Germinal center (tissue), 1 donor: ENCODE data around the gene SET.

Experiments used
- DNase-seq: peaks from one replicate; pipeline ENCODE4 v3.0.0; 2012; ENCODE audit warnings: mixed read lengths, low spot score

SET gene

DNA sequence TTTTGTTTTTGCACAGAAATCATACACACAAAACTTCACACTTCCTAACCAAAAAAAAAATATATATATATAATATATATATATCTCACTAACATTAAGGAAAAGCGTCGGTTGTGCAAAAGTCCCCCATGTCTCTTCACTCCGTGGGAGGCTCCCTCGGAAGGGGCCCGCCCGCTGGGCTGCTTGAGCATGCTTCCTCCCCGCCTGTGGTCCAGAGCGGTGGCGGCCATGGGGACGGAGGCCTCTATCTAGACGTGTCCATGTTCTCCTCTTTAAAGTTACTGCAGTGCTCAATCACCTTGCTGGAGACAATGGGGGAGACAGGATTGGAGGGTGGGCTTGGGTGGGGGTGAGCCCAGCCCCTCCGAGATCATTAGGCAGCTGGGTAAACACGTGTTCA, 42.1 kb downstream of the SET start:
- no peak for DNase-seq

DNA sequence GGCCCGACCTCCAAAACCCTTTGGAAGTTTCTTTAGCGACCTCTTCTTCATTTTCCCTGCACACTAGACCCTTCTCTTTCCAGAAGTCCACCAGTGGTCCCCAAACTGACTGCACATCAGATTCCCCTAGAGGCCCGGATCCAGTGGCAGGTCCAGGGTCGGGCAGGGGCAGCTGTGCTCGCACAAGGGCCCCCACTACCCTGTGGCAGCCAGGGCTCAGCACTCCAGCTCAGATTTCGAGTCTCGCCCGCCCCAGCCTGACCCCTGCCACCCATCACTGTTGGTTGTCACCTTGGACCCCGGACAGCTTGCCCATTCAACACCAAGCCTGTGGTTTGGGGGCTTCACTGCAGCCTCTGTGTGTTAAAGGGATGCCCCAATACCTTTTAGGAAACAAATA, 42.7 kb downstream of the SET start:
- no peak for DNase-seq

DNA sequence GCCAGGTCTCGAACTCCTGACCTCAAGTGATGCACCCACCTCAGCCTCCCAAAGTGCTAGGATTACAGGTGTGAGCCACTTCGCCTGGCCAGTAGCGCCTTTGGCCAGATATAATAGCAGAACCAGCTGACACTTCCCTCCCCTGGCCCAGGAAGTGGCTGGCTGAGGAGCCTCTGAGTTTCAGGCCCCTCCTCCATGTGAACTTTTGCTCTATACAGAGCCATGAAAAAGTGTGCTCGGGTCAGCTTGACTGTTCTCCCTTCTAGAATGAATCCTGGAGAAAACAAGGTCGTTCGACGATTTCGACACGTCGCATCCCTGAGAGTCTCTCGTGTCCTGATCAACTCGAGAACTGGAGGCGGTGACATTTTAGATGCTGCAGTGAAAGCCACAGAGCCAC, 43.6 kb downstream of the SET start:
- DNase-seq = no peak

DNA sequence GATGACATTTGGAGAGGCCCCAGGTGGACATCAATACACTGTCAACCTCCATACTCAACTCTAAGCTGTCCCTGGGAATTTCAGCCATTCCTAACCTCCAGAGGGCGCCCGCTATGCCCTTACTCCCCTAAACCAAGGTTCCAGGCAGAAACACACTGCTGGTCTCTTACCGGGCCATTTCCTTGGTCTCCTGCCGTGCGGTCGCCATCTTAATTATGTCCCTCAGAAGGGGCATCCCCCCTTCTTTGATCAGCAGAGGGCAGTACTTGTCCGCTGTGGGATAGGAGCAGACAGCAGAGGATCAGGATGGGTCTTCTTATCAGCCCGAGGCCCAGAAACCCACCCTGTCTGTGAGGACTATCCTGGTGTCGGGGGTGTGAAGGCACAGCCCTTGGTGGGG, 44.2 kb downstream of the SET start:
- no peak for DNase-seq

DNA sequence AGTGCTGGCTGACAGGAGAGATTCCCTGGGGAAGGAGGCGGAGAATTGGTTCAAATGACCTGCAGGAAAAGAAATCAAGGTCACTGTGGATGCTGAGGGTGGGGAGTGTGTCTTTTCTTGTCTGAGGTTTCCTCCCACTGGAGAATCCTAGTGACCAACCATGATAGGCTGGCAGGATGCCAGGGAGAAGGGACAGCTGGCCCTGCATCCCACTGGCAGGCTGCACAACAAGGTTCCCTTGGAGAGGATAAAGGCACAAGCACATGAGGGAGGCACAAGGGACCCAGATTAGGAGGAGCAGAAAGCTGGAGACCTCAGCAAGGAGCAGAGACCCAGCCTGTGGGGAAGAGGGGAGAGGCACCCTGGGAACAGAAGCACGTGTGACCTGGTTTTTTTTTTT, 46.4 kb downstream of the SET start:
- no peak for DNase-seq

DNA sequence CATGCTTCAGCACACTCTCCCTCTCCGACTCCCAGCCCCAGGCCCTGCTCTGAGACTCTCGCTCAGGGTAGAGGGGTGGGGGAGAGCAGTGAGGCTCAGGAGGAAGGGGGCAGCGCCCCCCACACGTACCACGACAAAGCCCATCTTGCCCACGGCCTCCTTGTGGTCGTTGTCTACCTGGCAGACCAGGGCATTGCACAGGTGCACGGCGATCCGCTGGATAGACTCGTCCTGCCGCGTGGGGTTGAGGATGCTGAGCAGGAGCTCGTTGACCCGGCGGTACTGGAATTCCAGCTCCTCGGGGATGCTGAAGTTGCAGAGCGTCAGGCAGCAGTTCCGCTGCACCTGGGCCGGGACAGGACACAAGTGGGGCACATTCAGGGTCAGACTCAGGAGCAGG, 53.4 kb downstream of the SET start:
- DNase-seq = no peak

DNA sequence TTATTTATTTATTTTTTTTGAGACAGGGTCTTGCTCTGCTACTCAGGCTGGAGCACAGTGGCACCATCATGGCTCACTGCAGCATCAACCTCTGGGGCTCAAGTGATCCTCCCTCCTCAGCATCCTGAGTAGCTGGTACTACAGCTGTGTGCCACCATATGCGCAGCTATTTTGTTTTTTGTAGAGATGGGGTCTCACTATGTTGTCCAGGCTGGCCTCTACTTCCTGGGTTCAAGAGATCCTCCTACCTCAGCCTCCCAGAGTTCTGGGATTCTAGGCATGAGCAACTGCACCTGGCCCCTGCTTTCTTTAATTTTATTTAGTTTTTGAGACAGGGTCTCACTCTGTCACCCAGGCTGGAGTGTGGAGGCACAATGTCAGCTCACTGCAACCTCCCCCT, 54.4 kb downstream of the SET start:
- DNase-seq = no peak
